Activated CD4-positive, alpha-beta T cell treated with anti-CD3 and anti-CD28 coated beads for 36 hours (primary cell): Measurements from ENCODE around the gene TMPRSS12. TPM values are rescaled to one million over a fixed set of nuclear protein-coding genes. Genes with fewer than 3 reads are reported as not detected.

ENCODE experiments used
- ATAC-seq: fragments of 200-7000 bp; cut with Tn5 transposase; one replicate; pipeline ENCODE4 v1.10.0; 2021; ENCODE audit warnings: mild to moderate bottlenecking, moderate library complexity
- CTCF ChIA-PET: fragments of 350-600 bp; sonication (Branson Sonifier 250); formaldehyde crosslinking; loops from one replicate; lab custom pipeline; 2021; ENCODE audit warnings: antibody characterized with exemption; lab: Charles Lee
- POLR2A ChIA-PET: fragments of 350-600 bp; sonication (Branson Sonifier 250); formaldehyde crosslinking; loops from one replicate; lab custom pipeline; 2021; ENCODE audit warnings: antibody characterized with exemption, inconsistent platforms; lab: Charles Lee
- DNase-seq: peaks from one replicate; pipeline ENCODE4 v3.0.0-alpha.2; 2020
- H3K27ac Mint-ChIP-seq: one replicate; pipeline ENCODE4 v1.8.0; 2021; ENCODE audit warnings: mixed read lengths
- H3K27me3 Mint-ChIP-seq: one replicate; pipeline ENCODE4 v1.8.0; 2021; ENCODE audit warnings: mixed read lengths
- H3K36me3 Mint-ChIP-seq: one replicate; pipeline ENCODE4 v1.8.0; 2021; ENCODE audit warnings: low read depth, mixed read lengths
- H3K4me1 Mint-ChIP-seq: one replicate; pipeline ENCODE4 v1.8.0; 2021; ENCODE audit warnings: mixed read lengths
- H3K4me3 Mint-ChIP-seq: one replicate; pipeline ENCODE4 v1.8.0; 2021; ENCODE audit warnings: mild to moderate bottlenecking, moderate library complexity, mixed read lengths
- H3K9me3 Mint-ChIP-seq: one replicate; pipeline ENCODE4 v1.8.0; 2021; ENCODE audit warnings: low read depth, mixed read lengths
- intact Hi-C, 2 experiments: fragments of 100-400 bp; cut with DNase I in 1 of 2; cut with micrococcal nuclease in 1 of 2; formaldehyde crosslinking; loops; one replicate each; pipeline versions ENCODE4 v1.14.2 to v1.15.1; 2022 to 2024; cut with DNase I, micrococcal nuclease
- total RNA-seq, 2 experiments: library from RNA; stranded (reverse); gene quantifications; one replicate each; pipeline ENCODE4 v1.2.3, GENCODE V29; 2021

TMPRSS12 gene
- total RNA-seq, 2 experiments from 2014 or later, result not detected

DNA sequence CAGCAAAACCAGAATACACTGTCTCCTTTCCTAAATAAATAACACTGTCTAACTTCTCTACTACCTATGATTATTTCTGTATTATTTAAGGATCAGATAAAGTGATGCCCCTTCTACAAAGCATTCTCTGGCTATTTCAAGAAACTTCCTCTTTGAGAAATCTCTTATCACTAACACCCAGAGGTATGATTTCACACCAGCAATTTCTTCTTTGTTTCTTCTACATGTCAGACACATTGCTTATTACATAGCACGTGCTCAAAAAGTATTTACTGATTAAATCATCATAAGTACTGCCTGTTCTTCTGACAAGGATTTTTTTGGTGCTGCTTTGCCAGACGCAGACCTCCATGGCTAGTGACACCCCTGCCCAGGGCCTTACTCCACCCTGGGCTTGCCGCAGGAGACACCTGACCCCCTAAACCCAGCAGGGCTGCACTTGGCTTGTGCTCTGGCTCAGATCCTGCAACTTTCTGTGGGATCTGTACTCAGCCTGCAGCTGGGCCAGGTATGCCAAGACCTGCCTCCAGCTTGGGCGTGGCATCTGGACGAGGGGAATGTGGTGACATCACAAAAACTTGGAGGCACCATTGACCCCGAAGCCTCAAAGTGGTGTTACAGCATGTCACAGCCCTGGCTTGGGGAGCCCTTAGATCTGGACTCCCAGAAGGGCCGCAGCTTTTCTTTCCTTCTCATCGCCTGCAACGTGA lies 94.2 kb downstream of the TMPRSS12 start:
- Mint-ChIP-seq H3K9me3 (peaks cover 3% of the 10 kb centered on the region), H3K36me3 (peaks cover 3% of the 10 kb centered on the region), H3K27me3 (no peaks in the 10 kb centered on the region), H3K4me3 (no peak overlapping the region), H3K27ac (no peak overlapping the region), H3K4me1 (peaks cover 10% of the 10 kb centered on the region)
- POLR2A ChIA-PET, result no interaction called here
- DNase-seq (no peak), ATAC-seq (no peak)
- CTCF ChIA-PET, result interaction anchor here (0.6 to 2.1 kb wide), 2 partner anchors 12 to 359 kb away, joined by 3 to 5 read pairs; a partner anchor contains a TSS
- intact Hi-C loops, result no loop called here

Other genes with a start within 250 kb of the TMPRSS12 start
- gene ATF1, start 78.8 kb upstream of the TMPRSS12 start, total RNA-seq, result 10 to 100 TPM; 53.0 to 67.3 TPM
- gene HIGD1C, start 109.6 kb downstream of the TMPRSS12 start, total RNA-seq, result not detected
- 10 to 100 TPM; 31.0 to 32.9 TPM for gene SLC11A2, start 183.5 kb downstream of the TMPRSS12 start, total RNA-seq
- gene LETMD1, start 205.4 kb downstream of the TMPRSS12 start, total RNA-seq, result 10 to 100 TPM; 69.6 to 79.6 TPM
- gene CSRNP2, start 240.7 kb downstream of the TMPRSS12 start, total RNA-seq, result 10 to 100 TPM; 12.8 to 13.6 TPM